HG02588 (cell line): ENCODE results near the gene CECR2.
"Not testable (repeated sequence)": the region's sequence is repeated elsewhere in the genome, so short reads cannot be mapped to it uniquely, and the experiment has no call there.

ENCODE experiments used
- ATAC-seq: cut with Tn5 transposase; IDR thresholded peaks from one replicate; pipeline ENCODE4 v1.9.1; 2021; ENCODE audit warnings: mild to moderate bottlenecking, moderate library complexity; ENCODE audit not compliant: unreplicated experiment

The CECR2 gene

DNA sequence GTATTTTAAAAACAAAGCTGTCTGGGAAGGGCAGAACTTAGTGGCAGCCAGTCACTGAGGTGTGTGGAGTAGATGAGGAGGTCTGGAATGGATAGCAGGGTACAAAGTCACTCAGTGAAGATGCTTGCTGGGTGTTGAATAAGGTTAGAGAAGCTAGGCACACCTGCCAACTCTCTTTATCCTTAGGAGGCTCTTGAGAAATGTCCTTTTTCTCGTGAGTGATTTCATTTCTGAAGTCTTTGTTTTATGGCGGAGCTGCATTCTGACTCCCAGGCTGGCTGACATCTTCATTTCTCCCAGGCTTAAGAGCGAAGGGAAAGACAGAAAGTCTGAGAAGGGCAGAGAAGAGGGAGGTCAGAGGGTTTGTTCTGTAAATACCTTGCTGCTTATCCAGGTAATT lies 31.0 kb downstream of the CECR2 start:
- ATAC-seq = no peak

DNA sequence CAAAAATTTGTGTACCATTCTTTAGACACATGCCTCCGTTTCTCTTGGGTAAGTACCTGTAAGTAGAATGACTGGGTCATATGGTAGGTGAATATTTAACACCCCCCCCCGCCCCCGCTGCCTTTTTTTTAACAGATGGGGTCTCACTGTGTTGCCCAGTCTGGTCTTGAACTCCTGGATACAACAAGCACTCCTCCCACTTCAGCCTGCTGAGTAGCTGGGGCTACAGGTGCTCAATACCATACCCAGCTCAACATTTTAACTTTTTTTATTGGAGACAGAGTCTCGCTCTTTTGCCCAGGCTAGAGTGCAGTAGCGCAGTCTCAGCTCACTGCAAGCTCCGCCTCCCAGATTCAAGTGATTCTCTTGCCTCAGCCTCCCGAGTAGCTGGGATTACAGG lies 32.5 kb downstream of the CECR2 start:
- ATAC-seq = no peak

DNA sequence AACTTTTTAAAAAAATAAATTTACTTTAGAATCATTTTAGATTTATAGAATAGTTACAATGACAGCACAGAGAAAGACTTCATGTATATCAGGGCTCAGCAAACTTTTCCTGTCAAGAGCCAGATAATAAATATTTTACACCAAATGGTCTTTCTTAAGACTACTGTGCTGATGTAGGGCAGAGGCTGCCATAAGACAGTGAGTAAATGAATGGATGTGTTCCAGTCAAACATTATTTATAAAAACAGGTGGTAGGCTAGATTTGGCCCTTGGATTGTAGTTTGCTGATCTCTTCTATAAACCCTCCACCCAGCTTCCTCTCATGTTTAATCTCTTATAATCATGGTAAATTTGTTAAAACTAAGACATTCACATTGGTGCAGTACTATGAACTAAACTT lies 33.0 kb downstream of the CECR2 start:
- no peak for ATAC-seq

DNA sequence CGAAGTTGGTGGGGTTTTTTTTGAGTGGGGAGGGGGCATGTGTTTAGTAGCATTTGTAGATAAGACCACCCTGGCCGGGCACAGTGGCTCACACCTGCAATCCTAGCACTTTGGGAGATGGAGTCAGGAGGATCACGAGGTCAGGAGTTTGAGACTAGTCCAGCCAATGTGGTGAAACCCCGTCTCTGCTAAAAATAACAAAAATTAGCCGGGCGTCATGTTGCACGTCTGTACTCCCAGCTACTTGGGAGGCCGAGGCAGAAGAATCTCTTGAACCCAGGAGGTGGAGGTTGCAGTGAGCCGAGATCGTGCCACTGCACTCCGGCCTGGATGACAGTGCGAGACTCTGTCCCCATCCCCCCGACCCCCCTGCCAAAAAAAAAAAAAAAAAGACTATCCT lies 34.6 kb downstream of the CECR2 start:
- ATAC-seq = no peak

DNA sequence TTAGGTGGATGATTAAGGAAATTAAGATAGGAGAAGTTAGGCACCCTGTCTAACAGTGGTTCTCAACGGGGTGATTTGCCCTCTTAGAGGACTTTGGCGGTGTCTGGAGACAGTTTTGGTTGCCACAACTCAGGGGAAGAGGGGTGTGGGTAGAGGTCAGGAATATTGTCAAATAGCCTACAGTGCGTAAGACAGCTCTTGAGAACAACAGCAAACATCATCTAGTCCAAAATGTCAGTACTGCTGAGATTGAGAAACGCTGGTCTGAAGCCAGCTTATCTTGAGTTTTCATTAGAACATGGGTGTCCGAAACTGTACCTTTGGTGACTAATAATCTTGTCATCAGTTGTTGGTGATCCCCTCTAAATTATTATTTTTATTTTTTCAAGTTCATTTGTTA lies 38.4 kb downstream of the CECR2 start:
- no peak for ATAC-seq

DNA sequence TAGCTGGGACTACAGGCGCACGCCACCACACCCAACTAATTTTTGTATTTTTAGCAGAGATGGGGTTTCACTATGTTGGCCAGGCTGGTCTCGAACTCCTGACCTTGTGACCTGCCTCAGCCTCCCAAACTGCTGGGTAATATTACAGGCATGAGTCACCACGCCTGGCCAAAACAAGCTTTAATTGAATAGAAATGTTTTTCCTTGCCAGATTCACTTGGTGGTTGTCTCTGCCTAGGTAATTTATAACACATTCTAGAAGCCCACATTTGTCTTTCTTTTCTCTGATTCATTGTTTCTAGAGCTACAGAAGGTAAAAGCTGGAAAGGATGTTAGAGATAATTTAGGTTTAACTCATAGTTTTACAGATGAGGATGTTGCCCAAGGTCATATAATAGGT lies 41.3 kb downstream of the CECR2 start:
- no peak for ATAC-seq

DNA sequence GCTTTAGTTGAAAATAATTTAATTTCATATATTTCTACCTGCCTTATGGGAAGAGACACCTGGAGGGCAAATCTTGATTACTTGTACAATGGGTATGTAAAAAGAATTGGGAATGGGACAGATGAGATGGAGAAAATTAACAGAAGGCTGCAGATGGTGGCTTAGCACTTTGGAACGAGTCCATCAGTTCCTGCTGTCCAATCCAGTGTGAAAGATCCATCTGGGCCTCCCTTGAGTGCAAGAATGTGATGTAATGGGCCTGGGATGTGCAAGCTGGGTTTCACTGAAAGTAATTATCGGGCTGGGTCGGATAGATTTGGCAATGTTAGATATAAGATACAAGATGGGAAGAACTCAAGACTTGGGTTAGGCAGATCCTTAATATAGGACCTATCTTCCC lies 42.0 kb downstream of the CECR2 start:
- no peak for ATAC-seq

DNA sequence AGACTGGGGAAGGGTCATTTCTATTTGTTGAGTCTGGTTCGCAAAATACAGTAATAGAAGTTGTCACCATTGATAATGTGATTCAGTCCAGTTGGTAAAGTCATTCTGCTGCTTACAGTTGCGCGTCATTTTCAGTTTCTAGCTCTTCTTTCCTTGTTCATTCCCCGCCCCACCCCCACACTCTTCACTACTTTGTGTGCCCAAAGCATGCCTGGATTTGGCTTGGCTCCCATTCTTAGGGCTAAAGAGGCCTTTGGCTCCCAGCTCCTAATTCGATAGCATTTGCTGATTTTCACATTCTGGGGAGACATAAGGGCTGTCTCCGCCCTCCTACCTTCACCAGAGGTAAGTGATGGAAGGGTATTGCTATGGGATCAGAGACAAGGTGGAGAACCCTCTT lies 43.0 kb downstream of the CECR2 start:
- no peak for ATAC-seq

DNA sequence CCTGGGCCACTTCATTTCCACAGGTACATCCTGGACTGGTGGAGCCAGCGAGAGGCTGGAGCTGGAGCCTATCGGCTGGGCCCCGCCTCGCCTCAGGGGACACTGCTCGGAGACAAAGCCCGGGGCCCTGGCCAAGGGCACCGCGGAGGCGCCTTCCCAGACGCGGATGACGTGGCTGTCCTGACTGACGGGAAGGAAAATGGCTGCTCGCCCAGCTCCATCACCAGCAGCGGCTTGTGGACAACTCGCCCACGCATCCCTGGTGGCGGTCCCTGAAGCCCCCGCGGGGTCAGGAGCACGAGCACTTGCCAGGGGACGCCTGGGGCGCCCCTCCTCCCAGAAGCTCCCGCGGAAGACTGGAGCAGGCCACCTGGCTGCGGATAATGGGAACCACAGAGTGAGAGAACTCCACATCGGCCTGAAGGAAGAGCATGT lies 49.6 kb downstream of the CECR2 start:
- ATAC-seq = no peak

DNA sequence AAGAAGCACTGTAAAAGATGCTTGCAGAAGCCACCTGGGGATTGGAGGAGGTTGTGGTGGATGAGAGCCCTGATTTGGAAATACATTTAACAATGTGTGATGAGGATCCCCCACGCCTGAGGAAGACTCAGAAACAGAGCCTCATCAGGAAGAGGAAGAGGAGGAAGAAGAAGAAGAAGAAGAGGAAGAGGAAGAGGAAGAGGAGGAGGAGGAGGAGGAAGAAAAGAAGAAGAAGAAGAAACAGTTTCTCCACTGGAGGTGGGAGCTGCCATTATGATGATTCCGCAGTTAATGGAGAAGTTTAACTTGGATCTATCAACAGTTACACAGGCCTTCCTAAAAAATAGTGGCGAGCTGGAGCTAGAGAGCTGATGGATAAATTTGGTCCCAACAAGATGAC lies 50.1 kb downstream of the CECR2 start:
- no peak for ATAC-seq

DNA sequence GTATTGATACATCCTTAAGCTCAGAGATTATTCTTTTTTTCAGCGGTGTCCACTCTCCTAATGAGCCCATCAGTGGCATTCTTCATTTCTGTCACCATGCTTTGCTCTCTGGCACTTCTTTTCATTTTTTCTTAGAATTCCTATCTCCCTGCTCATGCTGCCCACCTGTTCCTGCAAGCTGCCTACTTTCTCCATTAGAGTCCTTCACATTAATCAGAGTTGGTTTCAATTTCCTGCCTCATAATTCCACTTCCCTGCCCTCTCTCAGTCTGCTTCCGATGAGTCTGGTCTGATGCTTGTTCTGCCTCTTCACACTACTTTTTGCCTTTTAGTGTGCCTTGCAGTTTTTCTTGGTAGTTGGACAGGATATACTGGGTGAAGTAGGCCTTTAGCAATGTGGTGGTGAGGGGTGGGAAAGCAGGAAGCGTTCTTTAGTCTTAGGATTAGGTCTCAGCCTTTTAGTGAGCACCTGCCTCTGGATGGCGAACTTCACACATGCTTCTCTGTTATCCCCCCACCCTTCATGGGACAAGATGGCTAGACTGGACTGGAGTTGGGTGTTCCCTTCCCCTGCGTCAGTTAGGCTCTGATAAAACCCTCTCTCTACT lies 53.6 kb downstream of the CECR2 start:
- ATAC-seq = no peak

DNA sequence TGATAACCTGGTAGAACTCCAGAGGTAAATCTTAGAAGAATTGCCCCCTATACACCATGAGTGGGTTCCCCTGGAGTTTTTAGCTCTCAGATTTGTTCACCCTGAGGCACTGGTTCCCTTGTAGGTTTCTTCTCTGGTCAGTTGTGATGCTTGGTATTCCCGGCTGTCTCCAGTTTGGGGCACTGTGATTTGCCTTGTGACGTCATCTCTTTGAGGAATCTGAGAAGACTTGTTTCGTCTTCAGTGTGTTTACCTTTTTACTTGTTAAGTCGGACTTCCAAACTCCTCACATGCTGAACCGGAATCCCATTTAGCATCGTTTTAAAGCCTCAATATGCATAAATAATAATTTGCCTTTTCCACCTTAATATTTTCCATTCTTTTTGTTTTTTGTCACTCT lies 54.4 kb downstream of the CECR2 start:
- no peak for ATAC-seq

DNA sequence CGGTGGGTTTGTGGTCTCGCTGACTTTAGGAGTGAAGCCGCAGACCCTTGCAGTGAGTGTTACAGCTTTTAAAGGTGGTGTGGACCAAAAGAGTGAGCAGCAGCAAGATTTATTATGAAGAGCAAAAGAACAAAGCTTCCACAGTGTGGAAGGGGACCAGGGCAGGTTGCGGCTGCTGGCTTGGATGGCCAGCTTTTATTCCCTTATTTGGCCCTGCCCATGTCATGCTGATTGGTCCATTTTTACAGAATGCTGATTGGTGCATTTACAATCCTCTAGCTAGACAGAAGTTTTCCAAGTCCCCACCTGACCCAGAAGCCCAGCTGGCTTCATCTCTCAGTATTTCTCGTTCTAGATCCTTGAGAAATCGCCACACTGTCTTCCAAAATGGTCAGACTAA lies 58.3 kb downstream of the CECR2 start:
- not testable (repeated sequence) for ATAC-seq

DNA sequence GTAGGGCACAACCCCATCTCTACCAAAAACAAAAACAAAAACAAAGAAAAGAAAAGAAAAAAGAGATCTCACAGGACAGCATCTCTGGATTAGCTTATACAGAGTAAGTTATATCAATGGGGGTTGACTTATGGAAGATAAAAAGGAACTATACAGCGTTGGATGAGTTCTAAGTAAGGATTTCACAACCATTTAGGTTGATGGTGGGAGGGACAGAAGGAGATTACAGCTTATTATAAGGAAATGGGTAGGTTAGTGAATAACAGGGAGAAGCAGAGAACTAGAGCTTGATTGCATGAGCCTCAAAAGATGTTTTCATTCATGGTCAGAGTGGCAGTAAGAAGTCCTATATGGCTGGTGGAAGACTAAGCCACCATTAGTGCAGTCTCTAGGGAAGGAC lies 60.3 kb downstream of the CECR2 start:
- ATAC-seq = no peak

DNA sequence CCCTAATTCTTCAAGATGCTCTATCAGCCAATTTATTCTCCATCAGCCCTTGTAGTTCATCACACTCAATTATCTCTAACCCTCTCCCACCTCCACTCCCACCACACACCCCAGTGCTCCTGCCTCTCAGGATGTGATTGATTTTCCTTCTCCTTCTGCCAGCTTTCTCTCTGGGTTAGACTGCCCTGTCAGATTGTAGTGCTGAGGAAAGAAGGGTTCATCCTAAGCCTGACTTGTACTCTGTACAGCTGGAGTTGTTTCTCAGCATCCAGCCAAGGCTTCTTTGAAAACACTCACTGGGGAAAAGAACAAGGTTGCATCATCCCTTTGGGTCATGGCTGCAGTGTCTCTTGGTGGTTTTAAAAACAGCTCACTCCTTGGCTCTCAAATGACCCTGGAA lies 61.2 kb downstream of the CECR2 start:
- no peak for ATAC-seq

DNA sequence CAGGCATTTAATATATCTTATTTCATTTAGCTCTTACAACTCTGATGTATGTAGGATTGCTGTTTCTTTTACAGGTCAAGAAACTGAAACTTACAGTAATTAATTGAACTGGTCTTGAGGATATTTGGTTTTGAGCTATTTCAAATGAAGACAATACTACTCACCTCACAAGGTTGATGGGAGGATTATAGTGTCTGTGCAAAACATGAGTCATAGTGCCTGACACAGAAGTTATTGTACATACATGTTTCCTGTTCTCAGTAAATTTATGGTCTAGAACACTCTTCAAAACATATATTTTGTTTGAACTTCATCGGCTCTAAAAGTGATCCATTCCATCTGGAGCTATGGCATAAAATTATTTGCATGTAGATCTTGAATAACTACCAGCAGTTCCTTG lies 61.9 kb downstream of the CECR2 start:
- no peak for ATAC-seq

DNA sequence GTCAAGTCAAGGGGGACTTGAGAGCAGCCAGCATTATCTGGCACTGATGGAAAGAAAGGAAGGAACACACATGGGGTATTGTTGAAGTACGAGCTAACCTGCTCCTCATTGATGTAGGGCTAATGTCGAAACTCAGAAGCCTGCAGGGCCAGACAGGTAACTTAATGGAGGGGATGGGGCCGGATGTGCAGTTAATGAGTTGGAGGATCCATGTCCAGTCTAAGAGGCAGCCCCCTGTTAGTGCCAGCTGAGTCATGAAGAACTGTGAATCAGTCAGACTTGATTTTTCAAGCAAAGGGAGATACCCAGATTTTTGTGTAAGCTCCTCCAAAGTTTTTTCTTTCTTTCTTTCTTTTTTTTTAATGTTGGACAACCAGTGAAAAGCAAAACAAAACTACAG lies 65.6 kb downstream of the CECR2 start:
- no peak for ATAC-seq

DNA sequence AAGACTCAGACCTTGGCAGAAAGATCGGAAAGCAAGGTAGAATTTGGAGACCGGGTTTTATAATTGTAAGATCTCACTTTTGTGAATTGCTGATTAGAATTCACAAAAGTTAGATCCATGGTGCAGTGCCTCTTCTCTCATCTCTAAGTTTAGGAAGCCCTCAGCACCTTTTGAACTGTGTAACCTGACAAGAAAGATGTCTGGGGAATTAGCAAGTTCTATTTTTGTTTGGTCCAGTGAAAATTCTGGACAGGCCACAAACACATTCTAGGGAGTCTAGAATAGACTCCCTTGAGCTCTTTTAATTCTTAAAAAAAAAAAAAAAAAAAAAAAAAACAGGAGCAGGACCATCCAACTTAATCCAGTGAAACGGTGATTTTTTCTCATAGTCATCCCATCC lies 66.1 kb downstream of the CECR2 start:
- no peak for ATAC-seq

DNA sequence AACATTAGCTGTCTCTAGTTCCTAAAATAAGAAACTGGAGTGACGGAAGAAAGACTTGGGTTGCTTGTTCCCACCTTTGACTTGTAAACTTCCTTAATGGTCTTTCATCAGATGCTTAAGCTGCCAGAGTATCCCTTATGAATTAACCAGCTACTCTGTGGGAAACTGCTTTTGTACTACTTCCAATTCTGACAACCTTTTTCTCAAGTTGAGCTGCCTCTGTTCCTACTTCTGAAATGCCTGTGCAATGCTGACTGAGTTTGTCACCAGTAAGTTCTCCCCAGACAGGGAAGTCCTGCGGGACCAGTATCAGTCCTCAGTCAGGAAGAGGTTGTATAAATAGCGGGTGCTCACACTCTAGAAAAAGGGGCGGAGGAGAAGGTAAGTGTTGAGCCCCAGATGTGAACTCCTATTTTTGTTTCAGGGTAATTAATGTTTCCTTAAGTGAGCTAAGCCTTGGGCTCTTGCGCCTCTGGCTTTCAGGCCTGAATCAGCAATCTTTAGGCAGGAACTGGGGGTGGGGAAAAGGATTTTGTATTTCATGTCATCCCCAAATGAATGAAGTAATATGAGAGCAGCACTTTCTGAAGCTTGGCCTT lies 67.2 kb downstream of the CECR2 start:
- ATAC-seq = no peak

DNA sequence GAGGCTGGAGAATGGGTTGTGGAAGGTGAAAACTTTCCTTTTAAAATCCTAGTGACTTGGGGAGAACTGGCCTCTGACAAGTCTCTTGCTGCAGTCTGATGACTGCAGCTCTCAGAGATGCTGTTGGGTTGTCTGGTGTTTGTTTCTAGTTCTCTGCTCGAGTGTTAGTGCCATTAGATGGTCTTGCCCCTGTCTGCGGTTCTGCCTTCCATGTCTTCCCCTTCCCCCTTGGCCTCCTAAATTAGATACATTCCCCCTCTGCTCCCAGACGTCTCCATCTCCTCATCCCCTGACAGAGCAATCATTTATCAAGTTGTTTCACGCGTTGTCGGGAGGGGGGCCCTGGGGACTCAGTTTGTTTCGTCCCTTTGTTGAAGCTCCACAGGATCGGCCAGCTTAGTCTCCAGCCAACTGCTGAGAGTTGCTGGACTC lies 67.7 kb downstream of the CECR2 start:
- no peak for ATAC-seq

DNA sequence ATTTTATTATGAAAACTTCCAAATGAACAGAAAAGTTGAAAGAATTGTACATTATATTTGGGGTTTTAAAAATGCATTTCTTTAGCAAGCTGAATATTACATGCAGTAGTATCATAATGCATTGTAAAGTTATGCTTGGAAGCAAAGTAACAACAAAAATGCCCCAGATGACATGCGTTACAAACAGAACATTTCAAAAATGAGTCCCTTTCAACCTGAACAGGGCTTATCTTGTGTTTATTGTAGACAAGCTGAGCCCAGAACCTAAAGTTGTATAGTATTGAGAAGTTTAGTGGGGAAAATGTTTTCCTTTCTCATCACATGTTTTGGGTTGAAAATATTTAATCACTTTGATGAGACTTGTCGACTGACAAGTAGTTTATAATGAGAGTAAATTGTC lies 68.8 kb downstream of the CECR2 start:
- ATAC-seq = no peak

DNA sequence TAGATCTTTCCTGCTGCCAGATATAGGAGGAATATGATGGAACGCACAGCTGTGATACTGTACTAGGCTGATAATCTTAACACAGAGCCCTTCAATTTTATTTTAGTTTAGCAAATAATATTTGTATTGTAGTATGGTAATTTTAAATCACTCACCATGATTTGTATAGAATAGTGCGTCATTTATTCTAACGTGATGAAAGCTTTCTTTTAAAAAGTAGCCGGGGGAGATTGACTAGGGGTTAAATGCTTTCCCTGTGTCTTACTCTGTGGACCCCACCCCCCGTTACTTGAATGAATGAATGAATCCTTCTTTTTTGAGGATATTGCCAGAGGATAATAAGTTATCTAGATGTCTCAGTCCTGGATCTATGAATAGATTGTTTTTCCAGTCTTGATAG lies 72.1 kb downstream of the CECR2 start:
- ATAC-seq = no peak
